ENCODE measurements around the gene HDAC7. TPM values are rescaled to one million over a fixed set of nuclear protein-coding genes. Genes with fewer than 3 reads are reported as not detected.

Gene HDAC7
- total RNA-seq, 1 experiment from 2014 or later, result 37.1 TPM

DNA sequence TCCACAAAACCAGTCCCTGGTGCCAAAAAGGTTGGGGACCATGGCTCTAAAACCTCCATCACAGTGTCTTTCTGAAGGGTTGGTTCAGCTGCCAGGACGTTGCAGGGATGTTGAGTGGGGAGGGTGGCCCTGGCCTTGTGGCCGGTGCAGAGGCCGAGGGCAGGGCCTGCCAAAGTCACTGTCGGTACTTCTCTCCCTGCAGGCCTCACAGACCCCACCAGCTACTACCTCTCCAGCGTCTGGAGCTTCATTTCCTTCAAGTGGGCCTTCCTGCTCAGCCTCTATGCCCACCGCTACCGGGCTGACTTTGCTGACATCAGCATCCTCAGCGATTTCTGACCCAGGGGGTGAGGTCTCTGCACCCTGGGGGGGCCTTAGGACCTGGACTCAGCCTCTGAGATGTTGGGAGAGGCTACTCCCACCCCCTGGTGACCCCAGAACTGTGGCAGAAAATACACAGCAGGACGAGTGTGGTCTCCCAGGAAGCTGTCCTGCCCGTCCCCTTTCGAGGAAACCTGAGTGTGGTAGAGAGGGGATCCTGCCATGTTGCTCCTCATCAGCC is 39.7 kb downstream of the HDAC7 start:
- Histone ChIP-seq H3K36me3 (peaks cover 23% of the 10 kb centered on the region), H3K27me3 (no peaks in the 10 kb centered on the region), H3K4me3 (no peak overlapping the region), H3K9me3 (replicated peaks) (no peaks in the 10 kb centered on the region), H3K4me1 (no peaks in the 10 kb centered on the region), H3K27ac (no peak overlapping the region)
- no peak for DNase-seq

GRCh38 chr12:47779301-47779942 is 40.3 kb downstream of the HDAC7 start:
- Histone ChIP-seq H3K27ac (no peak overlapping the region), H3K36me3 (peaks cover 17% of the 10 kb centered on the region), H3K9me3 (replicated peaks) (no peaks in the 10 kb centered on the region), H3K27me3 (no peaks in the 10 kb centered on the region), H3K4me1 (no peaks in the 10 kb centered on the region), H3K4me3 (no peak overlapping the region)
- DNase-seq, result peak; percentile 85 to 97

- Histone ChIP-seq H3K27ac (no peak overlapping the region), H3K27me3 (no peaks in the 10 kb centered on the region)
These were observed 40.8 kb downstream of the HDAC7 start for GRCh38 chr12:47778881-47779280.

DNA sequence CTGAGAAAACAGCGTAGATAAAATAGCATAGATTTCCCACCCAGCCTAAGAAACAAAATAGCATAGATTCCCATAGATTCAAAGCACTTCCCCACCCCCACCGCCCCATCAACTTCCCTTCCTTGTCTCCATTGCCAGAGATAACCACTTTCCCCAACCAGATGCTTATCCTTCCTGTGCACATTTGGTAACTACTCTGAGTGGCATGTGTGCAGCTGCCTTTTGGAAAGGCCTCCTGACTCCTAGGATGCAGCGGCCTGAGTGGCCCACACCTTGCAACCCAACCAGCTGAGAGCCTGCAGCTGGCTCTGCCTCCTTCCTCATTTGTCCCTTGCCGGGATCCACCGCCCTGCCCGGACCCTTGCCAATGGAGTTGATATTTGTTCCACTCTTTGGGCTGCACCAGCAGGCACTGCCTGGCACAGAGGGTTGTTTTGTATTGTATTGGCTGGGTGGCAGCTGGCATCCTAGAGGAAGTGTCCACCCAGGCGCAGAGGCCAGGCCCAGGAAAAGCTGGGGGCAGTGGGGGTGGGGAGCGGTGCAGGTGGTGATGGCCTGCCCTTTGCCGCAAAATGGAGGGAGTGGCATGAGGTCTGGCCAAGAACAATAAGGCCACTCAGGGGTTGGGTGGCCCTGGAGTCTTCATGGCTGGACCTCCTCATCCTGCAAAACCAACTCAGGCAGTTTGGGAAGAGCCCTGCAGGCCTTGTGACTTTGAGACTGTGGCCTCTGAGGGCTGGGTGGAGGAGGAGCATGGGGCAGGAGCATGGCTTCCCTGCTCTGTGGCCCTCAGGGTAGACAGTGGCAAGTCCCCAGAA is 41.8 kb downstream of the HDAC7 start:
- Histone ChIP-seq H3K4me1 (no peaks in the 10 kb centered on the region), H3K27ac (no peak overlapping the region)
- no peak for DNase-seq

More at GRCh38 chr12:47778881-47779280, 40.8 kb downstream of the HDAC7 start:
- H3K4me1 ChIP-seq, result no peaks in the 10 kb centered on the region
- no peaks in the 10 kb centered on the region for H3K9me3 ChIP-seq (replicated peaks)
- H3K4me3 ChIP-seq, result no peak overlapping the region
- H3K36me3 ChIP-seq, result peaks cover 12% of the 10 kb centered on the region
- DNase-seq, result no peak

GRCh38 chr12:47777151-47777550 is 42.6 kb downstream of the HDAC7 start:
- no peaks in the 10 kb centered on the region for H3K9me3 ChIP-seq (replicated peaks)
- no peaks in the 10 kb centered on the region for H3K4me1 ChIP-seq
- H3K27ac ChIP-seq, result no peak overlapping the region

More for the DNA sequence above, 41.8 kb downstream of the HDAC7 start:
- Histone ChIP-seq H3K27me3 (no peaks in the 10 kb centered on the region), H3K9me3 (replicated peaks) (no peaks in the 10 kb centered on the region), H3K36me3 (peaks cover 7% of the 10 kb centered on the region; the same call in 1 of the 2 replicates), H3K4me3 (no peak overlapping the region)

DNA sequence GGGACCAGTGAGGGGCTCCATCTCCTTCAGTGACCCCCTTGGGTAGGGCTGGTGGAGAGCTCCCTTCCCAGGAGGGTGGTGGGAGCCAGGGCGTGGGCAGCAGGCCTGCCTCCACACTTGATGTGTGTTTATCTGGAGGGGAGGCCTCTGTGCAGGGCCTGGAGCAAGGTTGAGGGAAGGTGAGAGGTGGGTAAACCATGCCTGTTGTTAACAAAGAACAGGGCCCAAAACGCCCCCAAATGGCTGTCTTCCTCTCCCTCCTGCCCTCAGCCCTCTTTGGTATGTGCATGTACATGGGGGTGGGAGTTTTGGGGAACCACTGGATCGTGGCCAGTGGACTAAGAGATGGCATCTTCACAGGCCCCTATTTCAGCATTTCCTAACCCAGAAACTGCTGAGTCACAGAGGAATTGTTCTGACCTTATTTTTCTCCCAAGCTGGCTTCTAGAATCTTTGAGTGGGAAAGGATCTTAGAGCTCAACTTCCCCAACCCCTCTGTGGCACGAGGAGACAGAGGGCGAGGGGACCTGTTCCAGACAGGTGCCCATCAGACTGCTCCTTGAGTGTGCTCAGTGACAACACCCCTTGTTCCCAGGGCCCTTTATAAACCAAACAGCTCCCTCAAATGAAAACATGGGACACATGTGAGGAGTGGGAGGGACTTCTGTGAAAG is 43.1 kb downstream of the HDAC7 start:
- Histone ChIP-seq H3K27me3 (no peaks in the 10 kb centered on the region), H3K4me3 (no peak overlapping the region), H3K36me3 (no peaks in the 10 kb centered on the region), H3K4me1 (no peaks in the 10 kb centered on the region), H3K27ac (no peak overlapping the region), H3K9me3 (replicated peaks) (no peaks in the 10 kb centered on the region)
- DNase-seq, result no peak

More at GRCh38 chr12:47777151-47777550, 42.6 kb downstream of the HDAC7 start:
- no peaks in the 10 kb centered on the region for H3K27me3 ChIP-seq
- no peak overlapping the region for H3K4me3 ChIP-seq
- no peak for DNase-seq
- 0 out of 2 replicates have a peak, but pooled peaks cover 2% of the 10 kb centered on the region for H3K36me3 ChIP-seq

- peak in 1 of 2 experiments; percentile 51 for DNase-seq
- Histone ChIP-seq H3K4me1 (no peaks in the 10 kb centered on the region), H3K27ac (no peak overlapping the region), H3K36me3 (no peaks in the 10 kb centered on the region), H3K4me3 (no peak overlapping the region), H3K9me3 (replicated peaks) (no peaks in the 10 kb centered on the region), H3K27me3 (no peaks in the 10 kb centered on the region)
These were observed 44.4 kb downstream of the HDAC7 start for GRCh38 chr12:47775100-47775911.

GRCh38 chr12:47774663-47775062 is 45.0 kb downstream of the HDAC7 start:
- no peaks in the 10 kb centered on the region for H3K36me3 ChIP-seq
- H3K9me3 ChIP-seq (replicated peaks), result no peaks in the 10 kb centered on the region
- H3K27me3 ChIP-seq, result no peaks in the 10 kb centered on the region
- no peak overlapping the region for H3K27ac ChIP-seq
- H3K4me1 ChIP-seq, result no peaks in the 10 kb centered on the region
- DNase-seq, result no peak
- H3K4me3 ChIP-seq, result no peak overlapping the region

- peaks cover under 1% of the 10 kb centered on the region; the same call in 1 of the 2 replicates for H3K4me1 ChIP-seq
These were observed 45.7 kb downstream of the HDAC7 start for GRCh38 chr12:47773858-47774580.

GRCh38 chr12:47773062-47773857 is 46.4 kb downstream of the HDAC7 start, which contains the start of gene SLC48A1:
Gene SLC48A1 (plus strand): TSS chr12:47773238. CDS start chr12:47773305, 67 bp downstream.
- peak; percentile 65 to 79 for DNase-seq

More at GRCh38 chr12:47773858-47774580, 45.7 kb downstream of the HDAC7 start:
- Histone ChIP-seq H3K27ac (no peak overlapping the region), H3K36me3 (no peaks in the 10 kb centered on the region), H3K4me3 (peak overlapping the region; percentile 66), H3K9me3 (replicated peaks) (no peaks in the 10 kb centered on the region), H3K27me3 (no peaks in the 10 kb centered on the region)
- DNase-seq, result no peak

GRCh38 chr12:47772738-47773061 is 47.0 kb downstream of the HDAC7 start:
- Histone ChIP-seq H3K27me3 (no peaks in the 10 kb centered on the region), H3K4me3 (peak overlapping the region; percentile 66), H3K27ac (no peak overlapping the region), H3K9me3 (replicated peaks) (no peaks in the 10 kb centered on the region), H3K36me3 (no peaks in the 10 kb centered on the region), H3K4me1 (peaks cover 12% of the 10 kb centered on the region)
- no peak for DNase-seq

More at GRCh38 chr12:47773062-47773857, 46.4 kb downstream of the HDAC7 start, which contains the start of gene SLC48A1:
- Histone ChIP-seq H3K9me3 (replicated peaks) (no peaks in the 10 kb centered on the region), H3K4me3 (peak within 1 kb of the TSS; percentile 66), H3K27ac (no peak within 1 kb of the TSS), H3K27me3 (no peaks in the 10 kb centered on the region), H3K36me3 (no peaks in the 10 kb centered on the region), H3K4me1 (peaks cover 8% of the 10 kb centered on the region)

- DNase-seq, result no peak
- Histone ChIP-seq H3K36me3 (no peaks in the 10 kb centered on the region), H3K4me3 (no peak overlapping the region), H3K27ac (no peak overlapping the region), H3K4me1 (peaks cover 17% of the 10 kb centered on the region), H3K9me3 (replicated peaks) (no peaks in the 10 kb centered on the region), H3K27me3 (no peaks in the 10 kb centered on the region)
These were observed 47.5 kb downstream of the HDAC7 start for GRCh38 chr12:47772094-47772660.

Data from SJCRH30 (cell line).